ENCODE data around the gene LRATD1. TPM values are rescaled to one million over a fixed set of nuclear protein-coding genes. Genes with fewer than 3 reads are reported as not detected.

LRATD1 gene
- total RNA-seq, 1 experiment from 2014 or later = 0.31 TPM

DNA sequence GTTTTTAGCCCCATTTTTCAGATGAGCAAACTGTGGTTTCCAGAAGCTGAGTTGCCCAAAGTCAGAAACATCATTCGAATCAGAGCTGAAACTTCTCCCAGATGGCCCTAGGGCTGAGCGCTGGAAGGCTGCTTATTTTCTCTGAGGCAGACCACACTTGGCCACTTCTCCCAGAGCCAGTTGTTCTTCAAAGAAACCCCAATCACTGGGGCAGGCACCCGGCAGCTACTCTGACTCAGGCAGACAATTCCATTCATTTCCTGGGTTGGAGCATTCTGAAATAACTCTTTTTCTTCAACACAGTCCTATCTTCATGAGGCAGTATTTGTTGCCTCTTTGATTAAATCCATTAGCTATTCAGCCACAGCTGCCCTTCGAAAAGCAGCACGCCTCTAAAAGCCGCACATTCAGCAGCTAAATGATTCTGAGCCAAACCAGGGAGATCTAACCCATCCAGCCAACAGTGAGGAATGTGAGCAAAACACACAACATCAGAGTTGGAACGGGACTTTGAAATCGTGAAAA lies 40.9 kb downstream of the LRATD1 start:
- H4K5ac ChIP-seq (ENCODE audit: insufficient read length, low read depth, low read length) = no peak overlapping the region
- H4K20me1 ChIP-seq (ENCODE audit: control insufficient read depth, insufficient read depth, insufficient read length) = no peaks in the 10 kb centered on the region
- no peak overlapping the region for H2AK5ac ChIP-seq (ENCODE audit: insufficient read length, low read length)
- Mint-ChIP-seq H3K27ac (no peak overlapping the region), H3K9me3 (no peaks in the 10 kb centered on the region), H3K4me1 (no peaks in the 10 kb centered on the region), H3K27me3 (ENCODE audit: low read depth) (no peaks in the 10 kb centered on the region), H3K4me3 (no peak overlapping the region), H3K36me3 (ENCODE audit: insufficient read depth in 1 of 3, low read depth in 3 of 3) (no peaks in the 10 kb centered on the region)
- TF ChIP-seq, protein P1, sequence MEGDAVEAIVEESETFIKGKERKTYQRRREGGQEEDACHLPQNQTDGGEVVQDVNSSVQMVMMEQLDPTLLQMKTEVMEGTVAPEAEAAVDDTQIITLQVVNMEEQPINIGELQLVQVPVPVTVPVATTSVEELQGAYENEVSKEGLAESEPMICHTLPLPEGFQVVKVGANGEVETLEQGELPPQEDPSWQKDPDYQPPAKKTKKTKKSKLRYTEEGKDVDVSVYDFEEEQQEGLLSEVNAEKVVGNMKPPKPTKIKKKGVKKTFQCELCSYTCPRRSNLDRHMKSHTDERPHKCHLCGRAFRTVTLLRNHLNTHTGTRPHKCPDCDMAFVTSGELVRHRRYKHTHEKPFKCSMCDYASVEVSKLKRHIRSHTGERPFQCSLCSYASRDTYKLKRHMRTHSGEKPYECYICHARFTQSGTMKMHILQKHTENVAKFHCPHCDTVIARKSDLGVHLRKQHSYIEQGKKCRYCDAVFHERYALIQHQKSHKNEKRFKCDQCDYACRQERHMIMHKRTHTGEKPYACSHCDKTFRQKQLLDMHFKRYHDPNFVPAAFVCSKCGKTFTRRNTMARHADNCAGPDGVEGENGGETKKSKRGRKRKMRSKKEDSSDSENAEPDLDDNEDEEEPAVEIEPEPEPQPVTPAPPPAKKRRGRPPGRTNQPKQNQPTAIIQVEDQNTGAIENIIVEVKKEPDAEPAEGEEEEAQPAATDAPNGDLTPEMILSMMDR (conservative IDR thresholded peaks at IDR 0.05) = no peak
- H3K23me2 ChIP-seq (ENCODE audit: insufficient read length, low read depth, low read length, poor library complexity, severe bottlenecking) = no peaks in the 10 kb centered on the region
- H3K4me1 ChIP-seq (ENCODE audit: insufficient read depth, low read length) = no peaks in the 10 kb centered on the region
- peak overlapping the region; percentile 31; the same call in 1 of the 2 replicates for H2BK15ac ChIP-seq (ENCODE audit: low read depth, low read length)
- H4K91ac ChIP-seq (ENCODE audit: insufficient read length, low read depth, low read length) = no peak overlapping the region
- H3K4ac ChIP-seq (ENCODE audit: low read depth, low read length) = no peak overlapping the region
- no peak overlapping the region for H3K4me2 ChIP-seq (ENCODE audit: insufficient read depth, insufficient read length, low read length)
- H3K56ac ChIP-seq (ENCODE audit: insufficient read length, low read depth, low read length) = no peak overlapping the region
- H3T11ph ChIP-seq (ENCODE audit: low read length) = no peak overlapping the region
- H3K79me2 ChIP-seq (ENCODE audit: insufficient read depth, low read length) = no peaks in the 10 kb centered on the region
- H3K79me1 ChIP-seq (ENCODE audit: insufficient read depth, low read depth, low read length, poor library complexity, severe bottlenecking) = no peaks in the 10 kb centered on the region
- no peak overlapping the region for H3K14ac ChIP-seq (ENCODE audit: insufficient read depth, low read length)
- no peak overlapping the region for H2BK5ac ChIP-seq (ENCODE audit: insufficient read length, low read length)
- H2BK12ac ChIP-seq (ENCODE audit: insufficient read length, low read depth, low read length) = no peak overlapping the region
- H3K23ac ChIP-seq (ENCODE audit: insufficient read length, low read depth, low read length) = no peak overlapping the region
- H3K27me3 ChIP-seq (ENCODE audit: insufficient read depth, low read length) = no peaks in the 10 kb centered on the region
- WGBS (ENCODE audit: extremely low coverage, insufficient read length, low lambda C conversion rate) = no CpG with 5 or more reads among the region's 8 CpGs
- H2BK20ac ChIP-seq (ENCODE audit: low read depth, low read length, poor library complexity, severe bottlenecking) = no peak overlapping the region
- no peak overlapping the region for H3K27ac ChIP-seq (ENCODE audit: insufficient read length, low read depth, low read length)
- H3K9me3 ChIP-seq (ENCODE audit: control insufficient read depth, low read depth, low read length) = no peaks in the 10 kb centered on the region
- DNase-seq = no peak
- no peak overlapping the region for H2BK120ac ChIP-seq (ENCODE audit: low read depth, low read length, poor library complexity, severe bottlenecking)
- H3K18ac ChIP-seq (ENCODE audit: insufficient read length, low read depth, low read length) = no peak overlapping the region
- no peak overlapping the region for H3K9ac ChIP-seq (ENCODE audit: extremely low read depth, insufficient read length, low read length)
- no peak overlapping the region for H2AFZ ChIP-seq (ENCODE audit: low read length)
- no peak overlapping the region for H4K8ac ChIP-seq (replicated peaks; ENCODE audit: insufficient read length, low read depth, low read length)

Data from H9 (cell line).